Fibroblast of lung (primary cell): ENCODE data around the gene CACNA1H. TPM values are rescaled to one million over a fixed set of nuclear protein-coding genes. Genes with fewer than 3 reads are reported as not detected.
"Not testable (repeated sequence)": the region's sequence is repeated elsewhere in the genome, so short reads cannot be mapped to it uniquely, and the experiment has no call there.

Experiments
- DNase-seq, 2 donors: peaks; one replicate each; pipeline versions ENCODE4 v3.0.0 to v3.0.0-alpha.2; 2010; ENCODE audit warnings: low read depth in 2 of 2
- H2AFZ ChIP-seq: 2 replicates; pipeline ENCODE4 v1.5.1; 2012; ENCODE audit warnings: low read length, control low read depth, inconsistent platforms
- H3K27ac ChIP-seq: 2 replicates; pipeline ENCODE4 v1.5.1; 2011; ENCODE audit warnings: low read length, control low read depth; ENCODE audit not compliant: insufficient read depth
- H3K27me3 ChIP-seq: 2 replicates; pipeline ENCODE4 v1.5.1; 2011; ENCODE audit warnings: mild to moderate bottlenecking, low read length; ENCODE audit not compliant: control insufficient read depth, insufficient read depth
- H3K36me3 ChIP-seq: 2 replicates; pipeline ENCODE4 v1.5.1; 2011; ENCODE audit warnings: low read length; ENCODE audit not compliant: control insufficient read depth, insufficient read depth
- H3K4me1 ChIP-seq: 2 replicates; pipeline ENCODE4 v1.5.1; 2011; ENCODE audit warnings: low read length; ENCODE audit not compliant: control insufficient read depth, insufficient read depth; ENCODE audit errors: extremely low read depth
- H3K4me2 ChIP-seq: 2 replicates; pipeline ENCODE4 v1.5.1; 2011; ENCODE audit warnings: low read length, control low read depth; ENCODE audit not compliant: insufficient read depth; ENCODE audit errors: extremely low read depth
- H3K4me3 ChIP-seq, 4 experiments: fragments of 200-600 bp in 1 of 4; sonication (generic) in 1 of 4; replicated peaks in 1 of 4; 2 replicates each; pipeline ENCODE4 v1.5.1; 2011 to 2016; ENCODE audit warnings: low read length in 4 of 4, low read depth in 3 of 4, mild to moderate bottlenecking in 3 of 4, control low read depth in 2 of 4, inconsistent platforms in 1 of 4, mixed read lengths in 1 of 4; ENCODE audit not compliant: insufficient read depth in 1 of 4; ENCODE audit errors: control extremely low read depth in 1 of 4
- H3K79me2 ChIP-seq: 2 replicates; pipeline ENCODE4 v1.5.1; 2012; ENCODE audit warnings: mild to moderate bottlenecking, low read length, inconsistent platforms; ENCODE audit not compliant: control insufficient read depth, insufficient read depth
- H3K9ac ChIP-seq: 2 replicates; pipeline ENCODE4 v1.5.1; 2011; ENCODE audit warnings: mild to moderate bottlenecking, low read length, control low read depth; ENCODE audit not compliant: insufficient read depth
- H3K9me3 ChIP-seq: 2 replicates; pipeline ENCODE4 v1.5.1; 2012; ENCODE audit warnings: low read depth, low read length; ENCODE audit not compliant: control insufficient read depth, insufficient read depth
- H4K20me1 ChIP-seq: 2 replicates; pipeline ENCODE4 v1.5.1; 2011; ENCODE audit warnings: low read length; ENCODE audit not compliant: control insufficient read depth, insufficient read depth; ENCODE audit errors: extremely low read depth
- EZH2 ChIP-seq: IDR thresholded peaks from 2 replicates; pipeline ENCODE4 v1.5.1; 2012; ENCODE audit warnings: low read length, control low read depth, mild to moderate bottlenecking; ENCODE audit errors: missing control alignments
- polyA plus RNA-seq, 2 donors: library from polyadenylated mRNA; depleted of rRNA in 1 of 2; stranded (reverse) in 1 of 2; unstranded in 1 of 2; fragments of >200 nt; gene quantifications; 2 replicates each; pipeline ENCODE4 v1.2.1, GENCODE V29; 2011 to 2012; ENCODE audit warnings: missing spikeins in 1 of 2
- total RNA-seq: library from RNA; depleted of rRNA; stranded (reverse); fragments of >200 nt; gene quantifications from 2 replicates; pipeline ENCODE4 v1.2.1, GENCODE V29; 2014
- TF ChIP-seq, protein P1 (sequence below), 2 donors: IDR thresholded peaks in 1 of 2; conservative IDR thresholded peaks in 1 of 2; 1 replicate in 1 of 2; 2 replicates in 1 of 2; pipeline ENCODE4 v1.5.1; 2011 to 2012; ENCODE audit warnings: low read length in 2 of 2, control low read depth in 1 of 2, inconsistent platforms in 1 of 2, low read depth in 1 of 2, mild to moderate bottlenecking in 1 of 2

Gene CACNA1H
- total and polyA plus RNA-seq, 2 donors (not counting 1 experiment from before 2014, with no cell fraction given) = 1.2 to 10.5 TPM

GRCh38 chr16:1225051-1225451 is 72.1 kb downstream of the CACNA1H start, which contains the start of gene TPSG1:
Gene TPSG1, minus strand, starts transcription at chr16:1225268. Its CDS starts 16 bp downstream, at chr16:1225252.
- Histone ChIP-seq H3K9me3 (no peaks in the 10 kb centered on the region), H2AFZ (no peak within 1 kb of the TSS), H3K27me3 (no peaks in the 10 kb centered on the region), H3K9ac (no peak within 1 kb of the TSS), H3K4me1 (no peaks in the 10 kb centered on the region), H3K4me2 (no peak within 1 kb of the TSS), H3K36me3 (no peaks in the 10 kb centered on the region), H3K27ac (no peak within 1 kb of the TSS), H4K20me1 (no peaks in the 10 kb centered on the region), H3K79me2 (no peaks in the 10 kb centered on the region), H3K4me3 (no peak within 1 kb of the TSS)
- no peak for DNase-seq
- no peak for TF ChIP-seq EZH2
- TF ChIP-seq, protein P1, sequence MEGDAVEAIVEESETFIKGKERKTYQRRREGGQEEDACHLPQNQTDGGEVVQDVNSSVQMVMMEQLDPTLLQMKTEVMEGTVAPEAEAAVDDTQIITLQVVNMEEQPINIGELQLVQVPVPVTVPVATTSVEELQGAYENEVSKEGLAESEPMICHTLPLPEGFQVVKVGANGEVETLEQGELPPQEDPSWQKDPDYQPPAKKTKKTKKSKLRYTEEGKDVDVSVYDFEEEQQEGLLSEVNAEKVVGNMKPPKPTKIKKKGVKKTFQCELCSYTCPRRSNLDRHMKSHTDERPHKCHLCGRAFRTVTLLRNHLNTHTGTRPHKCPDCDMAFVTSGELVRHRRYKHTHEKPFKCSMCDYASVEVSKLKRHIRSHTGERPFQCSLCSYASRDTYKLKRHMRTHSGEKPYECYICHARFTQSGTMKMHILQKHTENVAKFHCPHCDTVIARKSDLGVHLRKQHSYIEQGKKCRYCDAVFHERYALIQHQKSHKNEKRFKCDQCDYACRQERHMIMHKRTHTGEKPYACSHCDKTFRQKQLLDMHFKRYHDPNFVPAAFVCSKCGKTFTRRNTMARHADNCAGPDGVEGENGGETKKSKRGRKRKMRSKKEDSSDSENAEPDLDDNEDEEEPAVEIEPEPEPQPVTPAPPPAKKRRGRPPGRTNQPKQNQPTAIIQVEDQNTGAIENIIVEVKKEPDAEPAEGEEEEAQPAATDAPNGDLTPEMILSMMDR (conservative IDR thresholded peaks at IDR 0.05 in 1 of 2, IDR thresholded peaks at IDR 0.05 in 1 of 2; ENCODE audit: low read depth in 1 of 2, low read length in 2 of 2) = no peak

- H3K4me1 ChIP-seq, H4K20me1 ChIP-seq, H3K4me3 ChIP-seq, H3K9me3 ChIP-seq, H3K36me3 ChIP-seq, H2AFZ ChIP-seq, H3K9ac ChIP-seq, DNase-seq, H3K4me2 ChIP-seq, H3K27me3 ChIP-seq, H3K79me2 ChIP-seq, H3K27ac ChIP-seq: not testable (repeated sequence)
Observed at GRCh38 chr16:1225728-1226311, 72.9 kb downstream of the CACNA1H start.

GRCh38 chr16:1226692-1227091 is 73.8 kb downstream of the CACNA1H start:
- not testable (repeated sequence) for H4K20me1 ChIP-seq, H3K27me3 ChIP-seq, H3K4me2 ChIP-seq, H3K4me3 ChIP-seq, H3K4me1 ChIP-seq, H3K36me3 ChIP-seq, DNase-seq, H3K9me3 ChIP-seq, H3K79me2 ChIP-seq, H3K9ac ChIP-seq, H3K27ac ChIP-seq, H2AFZ ChIP-seq

DNA sequence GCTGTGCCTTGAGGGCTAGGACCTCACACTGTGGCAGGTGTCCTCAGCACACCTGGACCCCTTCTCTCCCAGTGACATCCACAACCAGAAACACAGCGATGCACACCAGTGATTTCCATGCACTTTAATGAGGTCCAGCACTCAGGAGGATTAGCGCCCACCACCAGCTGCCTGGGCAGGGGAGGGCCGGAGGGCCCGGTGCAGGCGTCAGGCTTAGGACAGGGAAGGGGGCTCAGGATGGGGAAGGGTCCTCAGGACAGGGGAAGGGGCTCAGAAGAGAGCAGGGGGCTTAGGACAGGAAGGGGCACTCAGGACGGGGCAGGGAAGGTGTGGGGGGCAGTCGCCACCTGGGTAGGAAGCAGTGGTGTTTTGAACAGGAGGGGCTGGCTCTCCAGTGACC is 75.3 kb downstream of the CACNA1H start:
- H4K20me1 ChIP-seq, H3K79me2 ChIP-seq, H3K27ac ChIP-seq, H3K9ac ChIP-seq, H3K9me3 ChIP-seq, DNase-seq, H3K36me3 ChIP-seq, H3K4me3 ChIP-seq, H3K4me1 ChIP-seq, H3K27me3 ChIP-seq, H2AFZ ChIP-seq, H3K4me2 ChIP-seq: not testable (repeated sequence)

DNA sequence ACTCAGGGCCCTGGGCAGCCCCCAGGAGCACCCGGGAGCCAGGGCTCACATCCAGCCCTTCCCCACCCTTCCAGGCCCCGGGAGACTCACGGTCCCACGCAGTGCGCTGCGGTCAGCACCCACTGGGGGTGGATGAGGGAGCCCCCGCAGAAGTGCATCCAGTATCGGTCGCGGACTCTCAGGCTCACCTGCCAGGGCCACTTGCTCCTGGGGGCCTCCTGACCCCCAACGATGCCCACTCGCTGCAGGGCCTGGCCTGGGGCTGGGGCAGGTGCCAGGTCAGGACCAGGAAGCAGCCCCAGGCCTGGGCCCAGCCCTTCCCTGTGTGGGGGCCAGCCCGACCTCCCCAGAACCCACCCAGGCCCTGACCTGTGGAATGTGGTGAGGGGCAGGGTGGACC is 76.6 kb downstream of the CACNA1H start:
- not testable (repeated sequence) for H2AFZ ChIP-seq, H3K4me1 ChIP-seq, H4K20me1 ChIP-seq

GRCh38 chr16:1230084-1230470 is 77.2 kb downstream of the CACNA1H start, which contains the start of gene TPSB2:
Gene TPSB2, minus strand, starts transcription at chr16:1230184. Its CDS starts 233 bp downstream, at chr16:1229951.
- H3K27me3 ChIP-seq, H3K9ac ChIP-seq: not testable (repeated sequence)

More for the DNA sequence above, 76.6 kb downstream of the CACNA1H start:
- not testable (repeated sequence) for H3K27me3 ChIP-seq, H3K79me2 ChIP-seq, H3K9ac ChIP-seq, H3K9me3 ChIP-seq, H3K36me3 ChIP-seq, H3K4me2 ChIP-seq, H3K4me3 ChIP-seq, DNase-seq, H3K27ac ChIP-seq

More at GRCh38 chr16:1230084-1230470, 77.2 kb downstream of the CACNA1H start, which contains the start of gene TPSB2:
- not testable (repeated sequence) for DNase-seq, H3K36me3 ChIP-seq, H4K20me1 ChIP-seq, H3K4me2 ChIP-seq, H3K27ac ChIP-seq, H3K9me3 ChIP-seq, H2AFZ ChIP-seq, H3K4me1 ChIP-seq, H3K79me2 ChIP-seq, H3K4me3 ChIP-seq
